GM18907 (cell line): ENCODE data around the gene MRTFA.
"Not testable (repeated sequence)": the region's sequence is repeated elsewhere in the genome, so short reads cannot be mapped to it uniquely, and the experiment has no call there.

ENCODE experiments used
- ATAC-seq: cut with Tn5 transposase; IDR thresholded peaks from one replicate; pipeline ENCODE4 v1.9.1; 2021; ENCODE audit warnings: mild to moderate bottlenecking, moderate library complexity; ENCODE audit not compliant: unreplicated experiment

MRTFA gene

DNA sequence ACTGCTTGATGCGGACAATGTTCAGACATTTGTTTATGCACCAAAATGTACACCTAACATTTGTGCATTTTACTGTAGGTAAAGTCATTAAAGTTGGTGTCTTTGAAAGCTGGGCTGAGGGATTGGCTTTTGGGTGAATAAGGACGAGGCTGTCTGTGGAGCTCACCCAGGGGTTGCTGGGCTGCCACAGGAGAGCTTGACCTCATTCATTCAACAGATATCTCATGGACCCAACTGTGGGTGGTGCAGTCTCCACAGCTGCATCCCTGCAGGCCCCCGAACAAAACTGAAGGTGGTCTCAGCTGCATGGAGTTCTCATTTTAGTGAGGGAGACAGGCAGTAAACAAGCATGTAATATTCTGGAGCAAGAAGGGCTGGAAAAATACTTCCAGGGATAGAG is 233.4 kb downstream of the MRTFA start:
- ATAC-seq, result no peak

DNA sequence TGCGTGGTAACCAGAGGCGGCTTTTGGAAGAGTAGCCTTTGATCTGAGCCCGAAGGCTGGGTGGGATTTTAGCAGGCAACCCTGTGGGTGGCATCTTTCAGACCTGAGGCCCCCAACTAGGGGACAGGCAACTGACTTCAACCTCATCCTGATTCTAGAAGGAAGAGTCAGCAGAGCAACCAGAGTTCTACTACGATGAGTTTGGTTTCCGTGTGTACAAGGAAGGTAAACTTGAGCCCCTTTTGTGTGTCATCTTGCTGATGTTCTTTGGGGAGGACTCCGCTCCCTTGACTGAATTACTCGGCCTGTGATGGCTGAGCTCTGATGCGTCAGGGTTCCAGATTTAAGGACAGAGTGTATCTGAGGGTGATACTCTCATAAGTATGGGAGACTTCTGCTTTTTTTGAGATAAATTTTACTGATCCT is 234.5 kb downstream of the MRTFA start:
- ATAC-seq, result no peak

DNA sequence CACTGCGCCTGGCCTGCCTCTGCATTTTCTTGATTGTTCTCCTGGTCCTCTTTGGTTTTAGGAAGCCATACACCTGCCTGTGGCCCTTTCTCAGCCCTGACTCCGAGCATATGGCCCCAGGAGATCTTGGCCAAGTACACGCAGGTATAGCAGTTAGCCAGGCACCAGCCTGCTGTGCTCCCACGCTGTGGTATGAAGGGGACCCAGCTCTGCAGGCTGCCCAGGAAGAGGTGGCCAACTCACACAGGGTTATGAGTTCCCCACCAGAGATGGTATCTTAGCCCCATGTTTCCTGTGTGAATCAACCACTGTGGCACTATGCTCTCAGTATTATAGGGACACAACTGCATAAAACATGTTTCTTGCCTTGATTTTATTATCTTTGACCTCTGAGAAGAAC is 235.0 kb downstream of the MRTFA start:
- ATAC-seq, result no peak

DNA sequence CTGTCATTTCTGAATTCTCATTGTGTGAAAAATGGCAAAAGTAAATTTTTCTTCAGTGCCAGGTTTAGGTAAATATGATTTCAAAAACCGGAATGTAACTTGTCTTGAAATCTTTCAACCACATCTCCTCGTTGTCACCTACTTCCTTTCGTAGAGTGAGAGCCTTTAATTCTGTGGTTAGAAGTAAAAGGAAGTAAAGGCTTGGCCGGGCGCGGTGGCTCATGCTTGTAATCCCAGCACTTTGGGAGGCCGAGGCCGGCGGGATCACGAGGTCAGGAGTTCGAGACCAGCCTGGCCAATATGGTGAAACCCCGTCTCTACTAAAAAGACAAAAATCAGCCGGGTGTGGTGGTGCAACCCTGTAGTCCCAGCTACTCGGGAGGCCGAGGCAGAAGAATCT is 236.4 kb downstream of the MRTFA start:
- no peak for ATAC-seq

DNA sequence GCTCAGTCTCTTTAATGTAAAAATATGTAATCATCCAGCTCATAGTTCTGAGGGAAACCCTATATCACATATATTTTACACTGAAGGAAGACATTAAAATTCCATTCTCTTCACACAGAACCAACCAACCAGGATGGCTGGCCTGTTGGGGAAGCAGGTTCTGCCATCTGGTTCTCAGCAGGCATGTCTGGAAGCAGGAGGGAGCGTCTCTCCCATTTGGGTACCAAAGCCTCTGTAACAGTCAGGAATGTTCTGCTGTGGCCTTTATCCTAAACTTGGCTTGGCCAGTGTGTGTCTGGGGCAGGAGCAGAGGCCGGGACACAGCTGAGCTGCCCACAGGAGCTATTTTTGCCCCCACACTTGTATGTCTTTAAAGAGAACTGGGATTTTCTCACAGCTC is 236.9 kb downstream of the MRTFA start:
- ATAC-seq, result no peak

DNA sequence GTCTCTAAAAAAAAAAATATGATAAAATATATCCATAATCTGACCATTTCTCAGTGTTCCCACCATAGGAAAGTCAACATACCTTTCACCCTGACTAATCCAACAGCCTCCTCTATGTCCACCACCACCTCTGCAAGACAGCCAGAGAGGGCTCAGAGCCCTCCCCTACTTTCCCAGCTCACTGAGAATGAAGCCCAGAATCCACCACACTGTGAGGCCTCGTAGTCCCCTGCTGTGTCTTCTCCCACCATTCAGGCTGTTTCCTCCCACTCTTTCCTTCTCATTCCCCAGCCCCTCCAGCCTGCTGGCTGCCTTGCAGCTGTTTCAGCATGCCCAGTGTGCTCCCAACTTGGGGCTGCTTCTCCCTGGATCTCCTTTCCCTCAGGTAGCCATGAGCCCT is 239.1 kb downstream of the MRTFA start:
- ATAC-seq, result no peak

DNA sequence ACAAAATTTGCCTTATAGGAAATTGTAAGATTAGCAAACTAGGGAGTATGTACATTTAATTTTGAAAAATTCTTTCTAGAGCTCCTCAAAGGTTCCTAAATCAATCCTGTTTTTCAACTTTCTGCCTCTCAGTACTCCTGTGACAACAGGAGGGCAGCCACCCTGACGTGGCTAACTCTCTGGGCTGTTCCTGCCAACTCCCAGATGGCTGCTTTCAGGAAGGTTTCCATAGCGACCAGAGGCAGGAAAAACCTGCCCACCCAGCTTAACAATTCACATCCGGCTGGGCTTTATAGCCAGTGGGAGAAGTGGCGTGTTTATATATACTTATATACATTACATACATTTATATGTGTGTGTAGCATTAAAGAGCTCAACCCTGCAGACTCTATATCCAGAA is 239.6 kb downstream of the MRTFA start:
- ATAC-seq, result no peak

DNA sequence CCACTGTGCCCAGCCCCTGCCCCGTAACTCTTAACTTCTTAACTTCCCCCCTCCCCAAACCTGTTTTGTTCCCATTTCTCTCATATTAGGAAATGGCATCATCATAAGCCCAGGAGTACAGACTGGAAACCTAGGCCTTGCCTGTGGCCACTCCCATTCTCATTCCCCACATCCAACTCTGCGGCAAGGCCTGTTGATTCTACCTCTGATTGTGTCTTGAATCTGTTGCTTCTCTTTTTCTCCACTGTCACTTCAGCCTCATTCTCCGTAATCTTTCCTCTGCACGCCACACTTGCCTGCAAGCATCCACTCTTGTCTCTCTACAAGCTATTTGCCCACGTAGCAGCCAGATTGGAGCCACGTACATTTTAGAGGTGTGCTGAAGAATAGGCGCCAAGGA is 240.9 kb downstream of the MRTFA start:
- no peak for ATAC-seq

DNA sequence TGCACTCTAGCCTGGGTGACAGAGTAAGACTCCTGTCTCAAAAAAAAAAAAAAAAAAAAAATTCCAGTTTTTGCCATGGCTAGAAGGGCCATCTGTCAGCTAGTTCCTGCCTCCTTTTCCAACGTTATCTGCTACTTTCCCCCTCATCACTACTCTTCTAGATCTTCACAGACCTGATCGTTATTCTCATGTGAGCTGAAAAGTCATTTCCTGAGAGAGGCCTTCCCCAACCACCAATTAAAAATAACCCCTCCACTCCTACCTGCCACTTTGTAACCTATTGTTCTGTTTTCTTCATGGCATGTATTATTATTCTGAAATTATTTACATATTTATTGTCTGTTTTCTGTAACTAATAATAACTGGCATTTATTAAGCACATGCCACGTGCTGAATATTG is 241.9 kb downstream of the MRTFA start:
- no peak for ATAC-seq

DNA sequence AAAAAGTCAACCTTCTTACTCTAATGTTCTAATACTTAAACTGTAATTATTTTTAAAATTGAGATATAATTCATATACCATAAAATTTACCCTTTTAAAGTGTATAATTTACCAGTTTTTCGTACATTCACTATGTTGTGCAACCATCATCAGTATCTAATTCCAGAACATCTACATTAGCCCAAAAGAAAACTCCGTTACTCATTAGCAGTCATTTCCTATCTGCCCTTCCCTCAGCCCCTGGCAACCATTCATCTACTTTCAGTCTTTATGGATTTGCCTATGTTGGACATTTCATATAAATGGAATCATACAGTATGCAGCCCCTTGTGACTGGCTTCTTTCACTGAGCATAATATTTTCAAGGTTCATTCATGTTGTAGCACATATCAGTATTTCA is 243.9 kb downstream of the MRTFA start:
- no peak for ATAC-seq

DNA sequence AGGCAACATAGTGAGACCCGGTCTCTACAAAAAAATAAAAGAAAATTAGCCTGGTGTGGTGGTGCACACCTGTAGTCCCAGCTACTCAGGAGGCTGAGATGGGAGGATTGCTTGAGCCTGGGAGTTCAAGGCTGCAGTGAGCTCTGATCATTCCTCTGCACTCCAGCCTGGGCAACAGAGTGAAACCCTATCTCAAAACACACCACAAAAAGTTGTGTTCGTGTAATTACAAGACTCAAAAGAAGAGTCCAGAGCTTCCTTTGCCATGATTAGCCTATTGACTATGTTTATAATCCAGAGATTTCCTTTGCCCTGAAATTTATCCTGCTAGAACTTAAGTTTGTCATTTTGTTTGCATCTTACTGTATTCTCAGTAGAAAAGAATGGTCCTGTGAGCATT is 245.1 kb downstream of the MRTFA start:
- ATAC-seq, result no peak

DNA sequence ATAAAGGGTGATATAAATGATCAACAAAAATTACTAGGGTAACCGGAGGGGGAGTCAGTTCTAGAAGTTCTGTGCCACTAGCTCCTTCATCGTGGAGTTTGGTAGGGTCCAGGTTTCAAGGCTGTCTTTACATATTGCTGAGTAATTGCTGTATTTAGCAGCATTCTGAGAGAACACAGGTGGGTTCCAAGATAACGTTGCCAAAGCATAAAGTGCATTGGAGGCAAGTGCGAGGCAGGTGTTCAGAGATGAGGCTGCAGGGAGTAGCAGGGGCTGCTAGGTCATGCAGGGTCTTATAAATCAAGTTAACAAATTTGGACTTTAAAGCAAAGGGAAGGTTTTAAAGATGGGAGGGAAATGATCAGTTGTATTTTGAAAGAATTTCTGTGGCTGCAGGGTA is 248.3 kb downstream of the MRTFA start:
- no peak for ATAC-seq

DNA sequence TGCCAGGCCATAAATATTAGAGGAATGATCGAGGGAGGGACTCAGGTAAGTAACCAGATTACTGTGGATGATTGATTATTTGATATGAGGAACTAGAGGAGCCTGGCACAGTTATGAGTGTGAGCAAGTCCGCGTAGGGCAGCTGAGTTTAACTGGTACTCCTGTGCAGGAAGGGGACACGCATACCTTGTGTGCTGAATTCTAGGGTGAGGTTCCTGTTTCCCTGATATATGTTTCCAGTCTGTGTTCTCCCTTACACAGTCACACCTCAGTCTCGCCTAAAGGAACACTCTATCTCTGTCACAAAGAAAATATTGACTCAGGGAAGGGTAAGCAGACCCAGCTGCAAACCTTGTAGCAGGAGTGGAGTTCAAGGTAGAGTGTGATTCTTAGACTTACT is 248.8 kb downstream of the MRTFA start:
- no peak for ATAC-seq

DNA sequence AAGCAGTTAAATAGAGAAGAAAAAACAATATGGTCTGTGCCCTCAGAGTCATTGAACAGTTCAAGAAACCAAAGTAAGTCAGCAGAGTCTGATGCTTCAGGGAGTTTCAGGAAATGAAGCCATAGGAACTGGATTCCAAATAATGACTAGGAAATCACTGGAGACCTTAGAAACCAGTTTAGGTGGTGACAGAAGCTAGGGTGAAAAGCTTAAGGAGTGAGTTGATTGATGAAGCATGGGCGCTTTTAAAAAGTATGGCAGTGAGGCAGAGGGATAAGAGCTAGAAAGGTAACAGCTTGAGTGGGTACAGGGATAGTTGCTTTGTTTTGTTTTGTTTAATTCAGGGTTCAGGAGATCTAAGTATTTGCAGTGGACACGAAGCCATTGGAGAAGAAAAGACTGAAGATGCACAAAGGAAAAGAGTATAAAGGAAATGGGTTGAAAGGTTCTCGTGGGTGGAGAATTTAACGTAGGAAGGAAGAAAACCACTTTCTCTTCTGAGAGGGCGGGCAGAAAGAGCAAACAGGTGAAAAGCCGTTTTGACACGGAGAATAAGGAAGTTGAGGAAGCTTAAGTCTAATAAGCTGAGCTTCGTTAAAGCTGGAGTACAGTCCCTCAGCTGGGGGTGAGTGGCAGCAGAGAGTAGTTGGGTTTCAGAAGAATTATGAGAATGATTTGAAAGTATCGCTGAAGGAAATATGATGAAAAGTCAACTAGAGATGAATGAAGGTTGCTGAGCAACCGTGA is 251.3 kb downstream of the MRTFA start:
- no peak for ATAC-seq

DNA sequence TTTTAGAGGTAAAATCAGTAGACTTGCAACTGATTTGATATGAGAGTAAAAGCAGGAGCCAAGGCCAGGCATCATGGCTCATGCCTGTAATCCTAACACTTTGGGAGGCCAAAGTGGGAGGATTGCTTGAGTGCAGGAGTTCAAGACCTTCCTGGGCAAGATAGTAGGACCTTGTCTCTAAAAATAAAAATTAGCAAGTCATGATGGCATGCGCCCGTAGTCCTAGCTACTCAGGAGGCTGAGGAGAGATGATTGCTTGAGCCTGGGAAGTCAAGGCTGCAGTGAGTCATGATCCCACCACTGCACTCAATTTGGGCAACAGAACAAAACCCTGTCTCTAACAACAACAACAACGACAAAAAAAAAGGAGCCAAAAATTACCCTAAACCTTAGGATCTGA is 252.6 kb downstream of the MRTFA start:
- ATAC-seq, result no peak

DNA sequence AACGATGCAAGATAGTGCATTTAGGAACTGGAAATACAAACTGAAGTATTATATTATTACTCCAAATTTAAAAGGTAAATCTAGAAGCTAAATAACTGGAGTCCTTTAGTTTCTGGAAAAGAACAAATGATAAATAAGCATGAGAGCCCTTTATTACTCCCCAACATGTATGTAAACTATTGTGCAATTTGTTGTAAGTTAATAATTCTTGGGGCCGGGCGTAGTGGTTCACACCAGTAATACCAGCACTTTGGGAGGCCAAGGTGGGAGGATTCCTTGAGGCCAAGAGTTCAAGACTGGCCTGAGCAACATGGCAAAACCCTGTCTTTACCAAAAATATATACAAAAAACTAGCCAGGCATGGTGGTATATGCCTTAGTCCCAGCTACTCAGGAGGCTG is 255.1 kb downstream of the MRTFA start:
- no peak for ATAC-seq

DNA sequence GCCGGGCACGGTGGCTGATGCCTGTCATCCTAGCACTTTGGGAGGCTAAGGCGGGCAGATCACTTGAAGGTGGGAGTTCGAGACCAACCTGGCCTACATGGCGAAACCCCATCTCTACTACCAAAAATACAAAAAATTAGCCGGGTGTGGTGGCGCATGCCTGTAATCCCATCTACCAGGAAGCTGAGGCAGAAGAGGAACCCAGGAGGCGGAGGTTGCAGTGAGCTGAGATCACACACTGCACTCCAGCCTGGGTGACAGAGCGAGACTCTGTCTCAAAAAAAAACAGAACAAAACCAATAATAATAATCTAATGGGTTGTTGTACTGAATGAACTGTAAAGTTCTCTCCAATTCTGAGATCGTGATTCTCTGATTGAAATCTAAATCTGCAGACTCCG is 258.1 kb downstream of the MRTFA start:
- not testable (repeated sequence) for ATAC-seq

DNA sequence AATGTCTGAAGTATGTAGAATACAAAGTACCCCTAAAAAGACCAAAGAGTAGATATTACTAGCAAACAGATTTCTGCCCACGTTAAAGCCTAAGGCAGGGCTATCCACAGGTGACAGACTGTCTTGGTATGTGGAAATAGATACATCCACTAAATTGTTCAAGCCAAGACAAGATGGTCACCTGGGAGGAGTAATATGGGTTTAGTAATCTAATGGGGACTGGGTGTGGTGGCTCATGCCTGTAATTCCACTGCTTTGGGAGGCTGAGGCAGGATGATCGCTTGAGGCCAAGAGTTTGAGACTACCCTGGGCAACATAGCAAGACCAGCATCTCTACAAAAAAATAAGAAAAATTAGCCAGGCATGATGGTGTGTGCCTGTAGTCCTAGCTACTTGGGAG is 258.6 kb downstream of the MRTFA start:
- ATAC-seq, result no peak

DNA sequence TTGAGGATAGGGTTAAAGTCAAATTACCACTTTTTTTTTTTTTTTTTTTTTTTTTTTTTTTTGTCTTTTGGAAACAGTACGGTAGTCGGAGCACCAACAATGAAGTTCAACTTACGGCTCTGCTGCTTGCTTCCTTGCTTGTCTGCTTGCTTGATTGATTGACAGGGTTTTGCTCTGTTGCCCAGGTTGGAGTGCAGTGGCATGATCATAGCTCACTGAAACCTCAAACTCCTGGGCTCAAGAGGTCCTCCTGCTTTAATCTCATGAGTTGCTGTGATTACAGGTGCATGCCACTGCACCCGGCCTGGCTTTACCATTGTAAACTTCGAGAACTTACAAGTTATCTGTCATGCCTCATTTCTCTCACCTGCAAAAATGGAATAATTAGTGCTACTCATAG is 260.4 kb downstream of the MRTFA start:
- no peak for ATAC-seq

DNA sequence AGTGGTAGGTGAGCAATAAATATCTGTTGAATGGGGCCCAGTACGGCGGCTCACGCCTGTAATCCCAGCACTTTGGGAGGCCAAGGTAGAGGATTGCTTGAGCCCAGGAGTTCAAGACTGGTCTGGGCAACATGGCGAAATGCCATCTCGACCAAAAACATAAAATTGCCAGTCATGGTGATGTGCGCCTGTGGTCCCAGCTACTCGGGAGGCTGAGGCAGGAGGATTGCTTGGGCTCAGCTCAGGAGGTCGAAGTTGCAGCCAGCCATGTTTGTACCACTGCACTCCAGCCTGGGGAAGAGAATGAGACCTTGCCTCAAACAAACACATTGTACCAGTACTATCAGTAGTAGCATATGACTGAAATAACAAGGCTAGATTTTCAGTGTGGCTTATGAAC is 262.0 kb downstream of the MRTFA start:
- no peak for ATAC-seq

DNA sequence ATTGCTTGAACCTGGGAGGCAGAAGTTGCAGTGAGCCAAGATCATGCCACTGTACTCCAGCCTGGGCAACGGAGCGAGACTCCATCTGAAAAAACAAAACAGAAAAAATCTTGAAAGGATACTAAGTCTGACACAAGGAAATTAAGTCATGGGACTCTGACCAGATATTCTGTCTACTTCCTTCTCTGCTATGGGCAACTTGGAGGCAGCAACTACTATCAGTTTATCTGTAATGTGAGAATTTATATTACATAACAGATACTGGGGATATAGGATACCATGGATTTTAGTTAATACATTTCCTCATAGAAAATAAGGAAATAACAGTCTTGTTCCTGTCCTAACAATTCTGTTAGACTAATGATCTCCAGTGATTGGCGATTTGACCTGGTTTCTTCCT is 267.7 kb downstream of the MRTFA start:
- no peak for ATAC-seq

DNA sequence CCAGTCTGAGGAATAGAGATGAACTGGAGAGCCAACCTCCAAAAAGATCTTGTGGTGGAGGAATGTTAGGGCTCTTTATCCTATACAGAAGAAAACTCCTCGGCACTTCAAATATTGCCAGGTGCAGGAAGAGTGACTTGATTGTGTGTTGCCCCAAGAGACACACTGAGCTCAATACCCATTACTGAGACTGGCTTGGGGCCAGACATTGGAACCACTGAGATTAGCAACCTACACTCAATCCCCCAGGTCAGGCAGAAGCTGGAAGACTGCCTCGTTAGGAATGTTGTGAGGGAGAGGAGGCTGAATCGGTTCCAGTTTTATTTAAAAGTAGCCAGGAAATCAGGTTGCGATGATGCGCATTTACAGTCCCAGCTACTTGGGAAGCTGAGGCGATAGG is 268.5 kb downstream of the MRTFA start:
- ATAC-seq, result no peak

DNA sequence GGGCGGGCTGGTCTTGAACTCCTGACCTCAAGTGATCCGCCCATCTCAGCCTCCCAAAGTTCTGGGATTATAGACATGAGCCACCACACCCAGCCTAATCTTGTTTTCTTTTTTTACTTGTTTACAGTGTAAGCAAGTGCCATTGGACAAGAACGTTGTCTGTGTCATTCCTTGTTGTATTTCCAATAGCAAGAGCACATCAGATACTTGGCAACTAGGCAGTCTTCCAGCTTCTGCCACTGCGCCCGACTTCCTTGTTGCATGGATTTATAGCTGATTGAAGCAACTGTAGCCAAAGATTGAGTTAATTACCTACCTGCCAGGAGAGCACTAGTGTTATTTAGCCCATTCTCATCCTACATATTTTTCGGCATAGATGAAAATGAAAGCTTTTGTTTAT is 269.2 kb downstream of the MRTFA start:
- ATAC-seq, result no peak
